ENCODE measurements around the gene ODF2L. TPM values are rescaled to one million over a fixed set of nuclear protein-coding genes. Genes with fewer than 3 reads are reported as not detected.

The ODF2L gene
- polyA plus RNA-seq, 1 experiment, result 25.6 TPM

DNA sequence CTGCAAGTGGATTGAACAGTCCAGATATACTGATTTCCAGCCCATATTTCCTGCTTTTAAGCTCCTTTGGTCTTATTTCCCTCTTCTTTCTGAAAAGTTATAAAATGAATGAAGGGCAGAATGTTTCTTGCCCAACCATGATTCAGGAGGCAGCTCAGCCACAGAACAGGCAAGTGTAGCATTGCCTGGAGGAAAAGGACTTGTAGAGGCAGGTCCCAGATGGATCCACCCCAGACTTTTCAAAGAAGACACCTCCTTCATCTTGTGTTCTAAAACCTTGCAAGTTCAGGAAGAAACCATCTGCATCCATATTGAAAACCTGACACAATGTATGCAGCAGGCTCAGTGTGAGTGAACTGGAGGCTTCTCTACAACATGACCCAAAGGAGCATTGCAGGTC, 27.8 kb upstream of the ODF2L start, which contains the start of gene CLCA2:
TSS of gene CLCA2 (plus strand) at position 299 of the 400 bp plus-strand sequence. CDS start at position 376, 77 bp downstream.
- H3K27me3 ChIP-seq (ENCODE audit: control insufficient read depth, insufficient read depth, low read length), result no peaks in the 10 kb centered on the region
- H3K27ac ChIP-seq (ENCODE audit: low read depth, low read length), result no peak within 1 kb of the TSS
- no peaks in the 10 kb centered on the region for H3K9me3 ChIP-seq (ENCODE audit: control insufficient read depth, insufficient read depth, low read length)
- ChIA-PET CTCF (interaction anchor here (0.6 to 1.7 kb wide), 2 partner anchors 50 to 280 kb away, joined by 3 to 7 read pairs; partner anchors contain the start of gene SH3GLB1), POLR2A (interaction anchor here (0.6 kb wide), 1 partner anchor 280 kb away, joined by 3 read pairs; no protein-coding TSS in a partner anchor)
- no peak within 1 kb of the TSS for H3K4me3 ChIP-seq (ENCODE audit: low read depth, low read length)
- DNase-seq (ENCODE audit: low read depth, low spot score), result no peak
- TF ChIP-seq CTCF (IDR thresholded peaks at IDR 0.05; ENCODE audit: low read depth, low read length), result no peak

GRCh38 chr1:86423473-86423872, 27.4 kb upstream of the ODF2L start:
- no peak overlapping the region for H3K4me3 ChIP-seq (ENCODE audit: low read depth, low read length)
- no peaks in the 10 kb centered on the region for H3K9me3 ChIP-seq (ENCODE audit: control insufficient read depth, insufficient read depth, low read length)
- ChIA-PET POLR2A (no interaction called here), CTCF (interaction anchor here (0.6 kb wide), 1 partner anchor 50 kb away, joined by 3 read pairs; no protein-coding TSS in a partner anchor)
- DNase-seq (ENCODE audit: low read depth, low spot score), result no peak
- TF ChIP-seq CTCF (IDR thresholded peaks at IDR 0.05; ENCODE audit: low read depth, low read length), result no peak
- H3K27ac ChIP-seq (ENCODE audit: low read depth, low read length), result no peak overlapping the region
- no peaks in the 10 kb centered on the region for H3K27me3 ChIP-seq (ENCODE audit: control insufficient read depth, insufficient read depth, low read length)

DNA sequence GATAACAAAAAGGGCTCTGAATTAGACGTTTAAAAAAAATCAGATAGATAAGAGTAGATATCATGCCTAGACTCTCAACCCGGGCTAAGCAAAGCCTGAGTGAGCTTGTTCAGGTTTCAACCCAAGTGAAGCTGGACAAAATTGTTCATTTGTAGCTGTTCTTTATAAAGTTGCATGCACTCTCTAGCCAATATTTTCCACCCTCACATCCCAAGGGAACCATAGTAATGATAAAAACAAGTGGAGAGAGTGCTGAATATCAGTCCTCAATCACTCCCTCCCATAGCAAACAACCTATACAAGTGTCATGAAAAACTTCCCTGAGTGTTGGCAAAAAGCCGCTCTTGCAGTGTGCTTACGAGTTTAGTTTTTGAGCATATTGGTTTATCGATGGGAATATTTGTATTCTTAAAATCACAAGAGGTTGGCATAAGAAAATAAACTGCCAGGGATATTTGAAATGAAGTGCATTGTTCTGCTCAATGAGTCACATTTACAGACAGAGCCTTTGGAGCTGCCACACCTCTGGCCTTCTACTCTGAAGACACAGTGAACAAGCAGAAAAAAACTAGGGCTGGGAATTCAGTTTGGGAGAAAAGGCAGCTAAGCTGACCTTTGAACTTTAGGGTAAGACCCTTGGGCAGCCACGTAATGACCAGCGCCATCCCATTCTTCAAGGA, 25.6 kb upstream of the ODF2L start:
- ChIA-PET POLR2A (no interaction called here), CTCF (no interaction called here)
- no peaks in the 10 kb centered on the region for H3K27me3 ChIP-seq (ENCODE audit: control insufficient read depth, insufficient read depth, low read length)
- no peak for DNase-seq (ENCODE audit: low read depth, low spot score)
- H3K9me3 ChIP-seq (ENCODE audit: control insufficient read depth, insufficient read depth, low read length), result no peaks in the 10 kb centered on the region
- no peak for TF ChIP-seq CTCF (IDR thresholded peaks at IDR 0.05; ENCODE audit: low read depth, low read length)
- no peak overlapping the region for H3K27ac ChIP-seq (ENCODE audit: low read depth, low read length)
- no peak overlapping the region for H3K4me3 ChIP-seq (ENCODE audit: low read depth, low read length)

DNA sequence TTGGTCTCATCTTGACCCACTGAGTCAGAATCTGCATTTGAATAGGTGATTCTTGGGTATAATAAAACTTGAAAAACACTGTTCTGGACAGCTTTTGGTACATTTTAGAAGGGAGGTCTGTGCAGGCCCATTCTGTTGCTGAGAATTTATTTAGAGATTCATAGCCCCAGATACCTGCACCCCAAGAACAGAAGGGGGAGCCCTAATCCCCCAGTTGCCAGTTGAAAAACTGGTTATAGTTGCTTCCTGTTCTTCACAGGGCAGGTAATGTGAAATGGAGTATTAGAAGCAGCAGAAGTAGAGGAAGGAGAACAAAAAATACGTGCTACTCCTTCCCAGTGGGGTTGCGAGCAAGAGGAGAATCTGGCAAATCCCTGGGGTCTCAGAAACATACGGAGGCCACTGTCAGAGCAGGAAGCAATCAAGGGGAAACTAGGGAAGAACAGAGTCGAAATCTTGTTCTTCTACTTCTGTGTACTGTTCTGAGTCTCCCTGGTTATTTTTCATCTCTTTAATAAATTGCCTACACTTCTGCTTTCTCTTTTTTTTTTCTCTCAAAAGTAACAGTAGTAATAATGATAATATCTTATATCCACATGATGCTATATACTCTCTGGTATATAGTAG, 23.3 kb upstream of the ODF2L start:
- H3K9me3 ChIP-seq (ENCODE audit: control insufficient read depth, insufficient read depth, low read length), result no peaks in the 10 kb centered on the region
- no peak overlapping the region for H3K27ac ChIP-seq (ENCODE audit: low read depth, low read length)
- CTCF ChIA-PET, result no interaction called here
- TF ChIP-seq CTCF (IDR thresholded peaks at IDR 0.05; ENCODE audit: low read depth, low read length), result peak; percentile 55
- H3K4me3 ChIP-seq (ENCODE audit: low read depth, low read length), result no peak overlapping the region
- H3K27me3 ChIP-seq (ENCODE audit: control insufficient read depth, insufficient read depth, low read length), result no peaks in the 10 kb centered on the region
- DNase-seq (ENCODE audit: low read depth, low spot score), result no peak
- POLR2A ChIA-PET, result no interaction called here

GRCh38 chr1:86416343-86416742, 20.2 kb upstream of the ODF2L start:
- TF ChIP-seq CTCF (IDR thresholded peaks at IDR 0.05; ENCODE audit: low read depth, low read length), result no peak
- H3K9me3 ChIP-seq (ENCODE audit: control insufficient read depth, insufficient read depth, low read length), result no peaks in the 10 kb centered on the region
- no peaks in the 10 kb centered on the region for H3K27me3 ChIP-seq (ENCODE audit: control insufficient read depth, insufficient read depth, low read length)
- POLR2A ChIA-PET, result interaction anchor here (0.6 kb wide), 1 partner anchor 20 kb away, joined by 3 read pairs; the partner anchor contains the start of gene ODF2L
- CTCF ChIA-PET, result interaction anchor here (0.8 kb wide), 1 partner anchor 57 kb away, joined by 7 read pairs; no protein-coding TSS in a partner anchor
- no peak overlapping the region for H3K27ac ChIP-seq (ENCODE audit: low read depth, low read length)
- DNase-seq (ENCODE audit: low read depth, low spot score), result no peak
- no peak overlapping the region for H3K4me3 ChIP-seq (ENCODE audit: low read depth, low read length)

Data from AG04450 (cell line).